Natural killer cell (primary cell): ENCODE results near the gene SOX6. TPM values are rescaled to one million over a fixed set of nuclear protein-coding genes. Genes with fewer than 3 reads are reported as not detected.

Source experiments
- ATAC-seq, 3 donors: fragments of 150-1000 bp in 2 of 3; fragments of 200-7000 bp in 1 of 3; cut with Tn5 transposase; 1 replicate in 1 of 3; 2 replicates in 2 of 3; pipeline ENCODE4 v1.10.0; 2021; ENCODE audit warnings: mild to moderate bottlenecking in 2 of 3, moderate library complexity in 2 of 3
- DNase-seq, 2 donors: peaks; one replicate each; pipeline versions ENCODE4 v3.0.0 to v3.0.0-alpha.2; 2013 to 2021; ENCODE audit warnings: mixed read lengths in 1 of 2
- H3K27ac ChIP-seq: one replicate; pipeline ENCODE4 v1.5.1; 2013; ENCODE audit warnings: mild to moderate bottlenecking, low read length
- H3K27me3 ChIP-seq: one replicate; pipeline ENCODE4 v1.6.1; 2013; ENCODE audit warnings: low read length; ENCODE audit not compliant: control insufficient read depth, insufficient read depth
- H3K36me3 ChIP-seq: one replicate; pipeline ENCODE4 v1.6.1; 2013; ENCODE audit warnings: low read length; ENCODE audit not compliant: control insufficient read depth, insufficient read depth
- H3K4me1 ChIP-seq: one replicate; pipeline ENCODE4 v1.6.1; 2013; ENCODE audit warnings: low read length; ENCODE audit not compliant: control insufficient read depth, insufficient read depth
- H3K4me3 ChIP-seq: one replicate; pipeline ENCODE4 v1.5.1; 2013; ENCODE audit warnings: low read length
- H3K9me3 ChIP-seq: one replicate; pipeline ENCODE4 v1.6.1; 2013; ENCODE audit warnings: low read length; ENCODE audit not compliant: control insufficient read depth, insufficient read depth
- H3K27ac Mint-ChIP-seq, 2 donors: one replicate each; pipeline ENCODE4 v1.8.0; 2022; ENCODE audit warnings: mild to moderate bottlenecking in 2 of 2, mixed read lengths in 2 of 2, moderate library complexity in 1 of 2
- H3K27me3 Mint-ChIP-seq, 2 donors: one replicate each; pipeline ENCODE4 v1.8.0; 2022; ENCODE audit warnings: low read depth in 2 of 2, mixed read lengths in 2 of 2
- H3K36me3 Mint-ChIP-seq: one replicate; pipeline ENCODE4 v1.8.0; 2022; ENCODE audit warnings: mixed read lengths
- H3K4me1 Mint-ChIP-seq, 2 donors: one replicate each; pipeline ENCODE4 v1.8.0; 2022; ENCODE audit warnings: mixed read lengths in 2 of 2
- H3K4me3 Mint-ChIP-seq: one replicate; pipeline ENCODE4 v1.8.0; 2022; ENCODE audit warnings: mild to moderate bottlenecking, moderate library complexity, mixed read lengths
- H3K9me3 Mint-ChIP-seq, 2 donors: one replicate each; pipeline ENCODE4 v1.8.0; 2022; ENCODE audit warnings: mixed read lengths in 2 of 2
- WGBS: methylation state at CpG from one replicate; pipeline ENCODE4 v1.1.7; 2013; ENCODE audit warnings: missing lambda C conversion rate; ENCODE audit not compliant: insufficient coverage; 5-methylcytosine and 5-hydroxymethylcytosine counted together
- intact Hi-C: fragments of 100-400 bp; cut with micrococcal nuclease; formaldehyde crosslinking; loops from one replicate; pipeline ENCODE4 v1.14.2; 2022
- total RNA-seq, 4 donors: library from RNA; stranded (reverse); fragments of 120-200 nt in 1 of 4; gene quantifications; one replicate each; pipeline versions ENCODE4 v1.2.3 to v1.2.4, GENCODE V29; 2013 to 2022
- TF ChIP-seq, protein P1 (sequence below): fragments of 200-600 bp; IDR thresholded peaks from one replicate; pipeline ENCODE4 v1.8.0; 2022; ENCODE audit warnings: antibody characterized with exemption

SOX6 gene
- total RNA-seq, 3 donors from 2014 or later (not counting 1 experiment from before 2014, with no cell fraction given) = 0.27 TPM; not detected in 2

DNA sequence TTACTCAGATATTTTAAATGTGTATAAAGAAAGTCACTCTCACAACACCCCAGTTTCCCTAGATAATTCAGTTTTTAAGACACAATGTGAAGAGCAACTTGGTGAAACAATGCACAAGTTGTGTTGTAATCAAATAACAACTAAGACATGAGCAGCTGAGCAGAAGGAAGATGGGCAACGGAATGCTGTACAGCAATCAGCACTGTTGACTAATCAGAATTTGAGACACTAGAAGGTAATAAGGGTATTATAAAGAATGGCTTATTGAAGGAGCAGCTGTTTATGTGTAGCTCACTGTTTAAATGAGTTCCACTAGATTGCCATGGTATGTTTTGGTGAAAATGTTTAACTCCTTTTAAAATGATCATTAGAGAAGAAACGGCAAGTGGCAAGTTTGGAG lies 60.1 kb downstream of the SOX6 start:
- ATAC-seq (no peak), DNase-seq (no peak)
- Histone ChIP-seq H3K4me1 (no peaks in the 10 kb centered on the region), H3K9me3 (no peaks in the 10 kb centered on the region), H3K27me3 (no peaks in the 10 kb centered on the region), H3K4me3 (no peak overlapping the region), H3K27ac (no peak overlapping the region), H3K36me3 (no peaks in the 10 kb centered on the region)
- no peaks in the 10 kb centered on the region for H3K4me1 Mint-ChIP-seq
- H3K9me3 Mint-ChIP-seq = peaks cover 3% of the 10 kb centered on the region in 2 donors
- intact Hi-C loops = no loop called here
- TF ChIP-seq, protein P1, sequence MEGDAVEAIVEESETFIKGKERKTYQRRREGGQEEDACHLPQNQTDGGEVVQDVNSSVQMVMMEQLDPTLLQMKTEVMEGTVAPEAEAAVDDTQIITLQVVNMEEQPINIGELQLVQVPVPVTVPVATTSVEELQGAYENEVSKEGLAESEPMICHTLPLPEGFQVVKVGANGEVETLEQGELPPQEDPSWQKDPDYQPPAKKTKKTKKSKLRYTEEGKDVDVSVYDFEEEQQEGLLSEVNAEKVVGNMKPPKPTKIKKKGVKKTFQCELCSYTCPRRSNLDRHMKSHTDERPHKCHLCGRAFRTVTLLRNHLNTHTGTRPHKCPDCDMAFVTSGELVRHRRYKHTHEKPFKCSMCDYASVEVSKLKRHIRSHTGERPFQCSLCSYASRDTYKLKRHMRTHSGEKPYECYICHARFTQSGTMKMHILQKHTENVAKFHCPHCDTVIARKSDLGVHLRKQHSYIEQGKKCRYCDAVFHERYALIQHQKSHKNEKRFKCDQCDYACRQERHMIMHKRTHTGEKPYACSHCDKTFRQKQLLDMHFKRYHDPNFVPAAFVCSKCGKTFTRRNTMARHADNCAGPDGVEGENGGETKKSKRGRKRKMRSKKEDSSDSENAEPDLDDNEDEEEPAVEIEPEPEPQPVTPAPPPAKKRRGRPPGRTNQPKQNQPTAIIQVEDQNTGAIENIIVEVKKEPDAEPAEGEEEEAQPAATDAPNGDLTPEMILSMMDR = no peak
- no peak overlapping the region for H3K27ac Mint-ChIP-seq
- H3K36me3 Mint-ChIP-seq = no peaks in the 10 kb centered on the region
- 85% methylated on average over 1 of the region's 2 CpGs for WGBS
- no peak overlapping the region for H3K4me3 Mint-ChIP-seq
- H3K27me3 Mint-ChIP-seq = no peaks in the 10 kb centered on the region

DNA sequence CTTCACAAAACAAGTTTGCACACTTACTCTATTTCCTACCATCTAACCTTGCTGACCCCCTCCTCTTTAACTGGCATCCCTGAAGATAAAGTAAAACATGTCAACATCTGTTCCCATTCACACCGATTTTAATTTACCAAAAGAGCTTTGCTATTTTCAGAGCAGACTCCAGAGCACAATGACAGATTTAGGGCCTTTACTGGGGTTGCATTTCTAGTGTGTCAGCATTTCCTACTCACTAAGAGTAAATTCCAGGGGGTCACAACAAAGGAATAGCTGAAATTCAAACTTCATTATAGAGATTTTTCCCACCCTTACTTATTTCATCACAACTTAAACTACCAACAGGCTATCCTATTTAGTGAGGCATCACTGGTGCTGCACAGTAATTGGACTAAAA lies 60.8 kb downstream of the SOX6 start:
- H3K4me3 Mint-ChIP-seq = no peak overlapping the region
- Histone ChIP-seq H3K4me1 (no peaks in the 10 kb centered on the region), H3K27me3 (no peaks in the 10 kb centered on the region), H3K36me3 (no peaks in the 10 kb centered on the region), H3K9me3 (no peaks in the 10 kb centered on the region), H3K27ac (no peak overlapping the region), H3K4me3 (no peak overlapping the region)
- no peak for DNase-seq
- no peaks in the 10 kb centered on the region for H3K36me3 Mint-ChIP-seq
- no peaks in the 10 kb centered on the region for H3K4me1 Mint-ChIP-seq
- 50% methylated on average over 1 of the region's 1 CpG for WGBS
- peaks cover 3% of the 10 kb centered on the region in 2 donors for H3K9me3 Mint-ChIP-seq
- no peak overlapping the region for H3K27ac Mint-ChIP-seq
- H3K27me3 Mint-ChIP-seq = no peaks in the 10 kb centered on the region
- TF ChIP-seq, protein P1 = no peak
- ATAC-seq = no peak
- intact Hi-C loops = no loop called here

GRCh38 chr11:16293204-16293681 lies 63.1 kb downstream of the SOX6 start:
- ATAC-seq (no peak), DNase-seq (no peak)
- intact Hi-C loops = no loop called here
- no peaks in the 10 kb centered on the region for H3K36me3 Mint-ChIP-seq
- H3K4me1 ChIP-seq = no peaks in the 10 kb centered on the region
- TF ChIP-seq, protein P1 = no peak
- no peak overlapping the region for H3K4me3 ChIP-seq
- no peaks in the 10 kb centered on the region for H3K36me3 ChIP-seq
- no peak overlapping the region for H3K27ac Mint-ChIP-seq
- peaks cover 3% of the 10 kb centered on the region in 2 donors for H3K9me3 Mint-ChIP-seq
- H3K4me1 Mint-ChIP-seq = no peaks in the 10 kb centered on the region
- no peaks in the 10 kb centered on the region for H3K27me3 Mint-ChIP-seq
- no peaks in the 10 kb centered on the region for H3K27me3 ChIP-seq
- whole genome bisulfite sequencing = 86% methylated on average over 2 of the region's 2 CpGs
- no peaks in the 10 kb centered on the region for H3K9me3 ChIP-seq
- no peak overlapping the region for H3K4me3 Mint-ChIP-seq
- H3K27ac ChIP-seq = no peak overlapping the region

- Histone ChIP-seq H3K27me3 (no peaks in the 10 kb centered on the region), H3K9me3 (no peaks in the 10 kb centered on the region), H3K4me1 (no peaks in the 10 kb centered on the region), H3K4me3 (no peak overlapping the region), H3K36me3 (no peaks in the 10 kb centered on the region), H3K27ac (no peak overlapping the region)
- peaks cover 3 to 4% of the 10 kb centered on the region in 2 donors for H3K9me3 Mint-ChIP-seq
- H3K4me3 Mint-ChIP-seq = no peak overlapping the region
- no peak for ATAC-seq
- WGBS = 90% methylated on average over 6 of the region's 8 CpGs
- H3K36me3 Mint-ChIP-seq = no peaks in the 10 kb centered on the region
- H3K27me3 Mint-ChIP-seq = no peaks in the 10 kb centered on the region
- intact Hi-C loops = no loop called here
- DNase-seq = no peak
- TF ChIP-seq, protein P1 = no peak
- no peak overlapping the region for H3K27ac Mint-ChIP-seq
- no peaks in the 10 kb centered on the region for H3K4me1 Mint-ChIP-seq
Measured at GRCh38 chr11:16292167-16292859, 64.0 kb downstream of the SOX6 start.
